GM21786 (cell line): ENCODE data around the gene PDGFRB.

Source experiments
- ATAC-seq: cut with Tn5 transposase; IDR thresholded peaks from one replicate; pipeline ENCODE4 v1.9.1; 2021; ENCODE audit not compliant: unreplicated experiment

Gene PDGFRB

GRCh38 chr5:150147670-150148069 lies 8.0 kb downstream of the PDGFRB start:
- ATAC-seq, result no peak

- ATAC-seq, result no peak
Observed at GRCh38 chr5:150146862-150147601, 8.6 kb downstream of the PDGFRB start.

- no peak for ATAC-seq
Observed at GRCh38 chr5:150146235-150146634, 9.4 kb downstream of the PDGFRB start.

- ATAC-seq, result no peak
Observed at GRCh38 chr5:150144879-150145278, 10.8 kb downstream of the PDGFRB start.

- no peak for ATAC-seq
Observed at GRCh38 chr5:150144246-150144801, 11.3 kb downstream of the PDGFRB start.

GRCh38 chr5:150143350-150144245 lies 12.0 kb downstream of the PDGFRB start:
- no peak for ATAC-seq

- ATAC-seq, result no peak
Observed at GRCh38 chr5:150142959-150143349, 12.7 kb downstream of the PDGFRB start.

GRCh38 chr5:150142185-150142958 lies 13.3 kb downstream of the PDGFRB start:
- ATAC-seq, result no peak

- ATAC-seq, result no peak
Observed at GRCh38 chr5:150141544-150142184, 14.0 kb downstream of the PDGFRB start.

GRCh38 chr5:150140830-150141229 lies 14.8 kb downstream of the PDGFRB start:
- ATAC-seq, result no peak

- ATAC-seq, result no peak
Observed at GRCh38 chr5:150139334-150139733, 16.3 kb downstream of the PDGFRB start.

- ATAC-seq, result no peak
Observed at GRCh38 chr5:150138551-150139265, 16.9 kb downstream of the PDGFRB start.

GRCh38 chr5:150137997-150138396 lies 17.6 kb downstream of the PDGFRB start:
- no peak for ATAC-seq

GRCh38 chr5:150137168-150137957 lies 18.3 kb downstream of the PDGFRB start:
- ATAC-seq, result no peak

GRCh38 chr5:150136305-150137167 lies 19.1 kb downstream of the PDGFRB start:
- ATAC-seq, result no peak

GRCh38 chr5:150135557-150136304 lies 19.9 kb downstream of the PDGFRB start:
- ATAC-seq, result no peak

GRCh38 chr5:150134198-150134588 lies 21.5 kb downstream of the PDGFRB start:
- no peak for ATAC-seq
